MCF 10A (cell line): ENCODE results near the gene SMS. TPM values are rescaled to one million over a fixed set of nuclear protein-coding genes. Genes with fewer than 3 reads are reported as not detected.

Experiments
- BruUV-seq: library from RNA; stranded (reverse); fragments of 400-500 nt; replicated peaks from 2 replicates; lab custom pipeline; 2021; lab: Mats Ljungman, UMichigan
- CTCF ChIA-PET: fragments of 300-600 bp; sonication (Branson Sonifier 250); formaldehyde crosslinking; extraction: SDS; loops from one replicate; lab custom pipeline; 2021; ENCODE audit warnings: antibody characterized with exemption, inconsistent platforms; lab: Yijun Ruan, JAX
- POLR2A ChIA-PET: fragments of 300-600, 350-650 bp; sonication (Branson Sonifier 250); formaldehyde crosslinking; extraction: SDS; loops from one replicate; lab custom pipeline; 2020; ENCODE audit warnings: antibody characterized with exemption, inconsistent platforms; lab: Yijun Ruan, JAX
- DNase-seq: peaks from one replicate; pipeline ENCODE4 v3.0.0-alpha.2; 2018; ENCODE audit not compliant: unreplicated experiment
- H3K27ac Mint-ChIP-seq: one replicate; pipeline ENCODE4 v1.8.0; 2022; ENCODE audit warnings: mild to moderate bottlenecking, low read depth, mixed read lengths; ENCODE audit not compliant: unreplicated experiment
- H3K27me3 Mint-ChIP-seq: one replicate; pipeline ENCODE4 v1.8.0; 2022; ENCODE audit warnings: mixed read lengths; ENCODE audit not compliant: insufficient read depth, unreplicated experiment
- H3K36me3 Mint-ChIP-seq: one replicate; pipeline ENCODE4 v1.8.0; 2022; ENCODE audit warnings: mild to moderate bottlenecking, moderate library complexity, mixed read lengths; ENCODE audit not compliant: insufficient read depth, unreplicated experiment
- H3K4me1 Mint-ChIP-seq: one replicate; pipeline ENCODE4 v1.8.0; 2022; ENCODE audit warnings: mixed read lengths; ENCODE audit not compliant: insufficient read depth, unreplicated experiment
- H3K4me3 Mint-ChIP-seq: one replicate; pipeline ENCODE4 v1.8.0; 2022; ENCODE audit warnings: mild to moderate bottlenecking, moderate library complexity, mixed read lengths; ENCODE audit not compliant: unreplicated experiment
- H3K9me3 Mint-ChIP-seq: one replicate; pipeline ENCODE4 v1.8.0; 2022; ENCODE audit warnings: mixed read lengths; ENCODE audit not compliant: unreplicated experiment
- intact Hi-C: fragments of 100-400 bp; cut with micrococcal nuclease; formaldehyde crosslinking; loops from 2 replicates; pipeline ENCODE4 v1.14.1; 2022
- total RNA-seq: library from RNA; stranded (reverse); gene quantifications from 2 replicates; pipeline ENCODE4 v1.2.3, GENCODE V29; 2022
- TF ChIP-seq, protein P1 (sequence below): fragments of 200-600 bp; IDR thresholded peaks from one replicate; pipeline ENCODE4 v1.8.0; 2022; ENCODE audit warnings: antibody characterized with exemption, mild to moderate bottlenecking; ENCODE audit not compliant: unreplicated experiment

SMS gene
- total RNA-seq, 1 experiment from 2014 or later = 160 TPM

DNA sequence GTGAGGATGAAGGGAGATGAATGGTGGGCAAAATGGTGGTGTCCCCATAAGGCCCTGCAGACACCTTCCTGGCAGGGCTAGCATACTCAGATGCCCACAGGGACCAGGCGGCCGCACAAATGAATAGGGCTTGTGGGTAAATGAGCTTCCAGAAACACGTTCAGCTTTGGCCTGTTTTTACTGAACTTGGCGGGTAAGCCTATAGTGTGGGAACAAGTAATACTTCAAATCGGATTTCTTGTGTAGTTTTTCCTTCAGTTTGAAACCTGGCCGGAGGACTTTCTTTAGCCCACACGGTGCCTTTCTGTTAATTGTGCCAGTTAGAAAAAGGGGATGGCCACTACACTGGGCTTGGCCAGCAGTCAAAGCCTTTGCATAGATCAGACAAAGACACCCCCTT is 22.8 kb downstream of the SMS start:
- TF ChIP-seq, protein P1, sequence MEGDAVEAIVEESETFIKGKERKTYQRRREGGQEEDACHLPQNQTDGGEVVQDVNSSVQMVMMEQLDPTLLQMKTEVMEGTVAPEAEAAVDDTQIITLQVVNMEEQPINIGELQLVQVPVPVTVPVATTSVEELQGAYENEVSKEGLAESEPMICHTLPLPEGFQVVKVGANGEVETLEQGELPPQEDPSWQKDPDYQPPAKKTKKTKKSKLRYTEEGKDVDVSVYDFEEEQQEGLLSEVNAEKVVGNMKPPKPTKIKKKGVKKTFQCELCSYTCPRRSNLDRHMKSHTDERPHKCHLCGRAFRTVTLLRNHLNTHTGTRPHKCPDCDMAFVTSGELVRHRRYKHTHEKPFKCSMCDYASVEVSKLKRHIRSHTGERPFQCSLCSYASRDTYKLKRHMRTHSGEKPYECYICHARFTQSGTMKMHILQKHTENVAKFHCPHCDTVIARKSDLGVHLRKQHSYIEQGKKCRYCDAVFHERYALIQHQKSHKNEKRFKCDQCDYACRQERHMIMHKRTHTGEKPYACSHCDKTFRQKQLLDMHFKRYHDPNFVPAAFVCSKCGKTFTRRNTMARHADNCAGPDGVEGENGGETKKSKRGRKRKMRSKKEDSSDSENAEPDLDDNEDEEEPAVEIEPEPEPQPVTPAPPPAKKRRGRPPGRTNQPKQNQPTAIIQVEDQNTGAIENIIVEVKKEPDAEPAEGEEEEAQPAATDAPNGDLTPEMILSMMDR = no peak
- intact Hi-C loops = no loop called here
- ChIA-PET POLR2A (no interaction called here), CTCF (interaction anchor here (0.7 to 1.9 kb wide), 5 partner anchors 10 to 98 kb away, joined by 3 to 8 read pairs (median 4); no protein-coding TSS in a partner anchor)
- no peak for DNase-seq
- Mint-ChIP-seq H3K4me3 (no peak overlapping the region), H3K27ac (peak overlapping the region; percentile 46), H3K36me3 (peaks cover 13% of the 10 kb centered on the region), H3K4me1 (peaks cover 11% of the 10 kb centered on the region), H3K27me3 (peaks cover 65% of the 10 kb centered on the region), H3K9me3 (no peaks in the 10 kb centered on the region)
- no TSS peak for BruUV-seq

GRCh38 chrX:21963731-21964405 is 23.4 kb downstream of the SMS start:
- CTCF ChIA-PET = interaction anchor here (0.6 to 1.1 kb wide), 4 partner anchors 9 to 14 kb away, joined by 4 read pairs; no protein-coding TSS in a partner anchor

DNA sequence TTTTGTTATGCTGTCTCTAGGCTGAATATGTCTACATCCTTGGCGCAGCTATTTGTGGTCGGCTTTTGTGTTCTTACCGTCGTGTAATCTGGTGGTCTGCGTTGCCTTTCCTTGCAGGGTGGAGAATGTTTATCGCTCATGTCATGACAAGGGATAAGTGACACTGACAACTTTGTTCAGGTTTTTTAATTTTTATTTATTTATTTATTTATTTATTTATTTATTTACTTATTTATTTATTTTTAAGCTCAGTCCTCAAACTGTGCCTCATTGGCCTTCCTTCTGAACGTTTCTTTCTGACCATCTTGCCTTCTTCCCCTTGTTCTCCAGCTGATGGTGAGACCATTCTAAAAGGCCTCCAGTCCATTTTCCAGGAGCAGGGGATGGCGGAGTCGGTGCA is 26.4 kb downstream of the SMS start:
- no peak overlapping the region for H3K27ac Mint-ChIP-seq
- TF ChIP-seq, protein P1 = no peak
- peaks cover 58% of the 10 kb centered on the region for H3K27me3 Mint-ChIP-seq
- H3K36me3 Mint-ChIP-seq = peaks cover 44% of the 10 kb centered on the region
- ChIA-PET POLR2A (interaction anchor here (0.6 to 1.3 kb wide), 2 partner anchors 8 to 97 kb away, joined by 3 to 6 read pairs; no protein-coding TSS in a partner anchor), CTCF (interaction anchor here (2.0 kb wide), 1 partner anchor 18 kb away, joined by 11 read pairs; no protein-coding TSS in a partner anchor)
- H3K4me3 Mint-ChIP-seq = no peak overlapping the region
- no peaks in the 10 kb centered on the region for H3K9me3 Mint-ChIP-seq
- no TSS peak for BruUV-seq
- intact Hi-C loops = no loop called here
- H3K4me1 Mint-ChIP-seq = no peaks in the 10 kb centered on the region
- DNase-seq = no peak

More at GRCh38 chrX:21963731-21964405, 23.4 kb downstream of the SMS start:
- Mint-ChIP-seq H3K36me3 (peaks cover 17% of the 10 kb centered on the region), H3K4me1 (peaks cover 7% of the 10 kb centered on the region), H3K4me3 (no peak overlapping the region), H3K9me3 (no peaks in the 10 kb centered on the region), H3K27ac (peak overlapping the region; percentile 46), H3K27me3 (peaks cover 63% of the 10 kb centered on the region)
- BruUV-seq = no TSS peak
- intact Hi-C loops = no loop called here
- DNase-seq = peak; percentile 9
- TF ChIP-seq, protein P1 = no peak
- POLR2A ChIA-PET = interaction anchor here (0.7 kb wide), 1 partner anchor 125 kb away, joined by 3 read pairs; no protein-coding TSS in a partner anchor

DNA sequence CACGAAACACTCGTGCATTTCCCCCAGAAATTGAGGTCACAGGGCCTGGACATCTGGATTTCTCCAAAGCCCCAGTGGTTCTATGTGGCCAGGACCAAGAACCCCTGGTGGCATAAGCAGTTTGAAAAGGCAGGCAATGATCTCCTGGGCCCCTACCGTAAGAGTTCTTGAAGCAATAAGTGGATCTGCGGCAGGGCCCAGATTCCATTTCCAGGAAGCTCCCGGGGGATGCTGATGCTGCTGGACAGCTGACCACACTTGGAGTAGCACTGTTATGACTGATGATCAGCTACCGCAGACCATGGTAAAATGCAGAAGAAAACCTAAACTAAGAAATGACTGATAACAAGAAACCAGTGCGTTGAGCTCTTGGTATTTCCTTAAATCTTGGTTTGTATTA is 27.8 kb downstream of the SMS start:
- no TSS peak for BruUV-seq
- Mint-ChIP-seq H3K36me3 (peaks cover 47% of the 10 kb centered on the region), H3K27me3 (peaks cover 73% of the 10 kb centered on the region), H3K4me3 (no peak overlapping the region), H3K4me1 (no peaks in the 10 kb centered on the region), H3K27ac (no peak overlapping the region), H3K9me3 (no peaks in the 10 kb centered on the region)
- intact Hi-C loops = no loop called here
- ChIA-PET CTCF (interaction anchor here (0.5 to 1.3 kb wide), 4 partner anchors 9 to 192 kb away, joined by 3 to 4 read pairs (median 4); no protein-coding TSS in a partner anchor), POLR2A (interaction anchor here (0.8 kb wide), 1 partner anchor 24 kb away, joined by 3 read pairs; no protein-coding TSS in a partner anchor)
- DNase-seq = no peak
- TF ChIP-seq, protein P1 = no peak
